RWPE2 (cell line): ENCODE results near the gene SWSAP1.

Experiments
- ATAC-seq: fragments of 200-7000 bp; cut with Tn5 transposase; 3 replicates; pipeline ENCODE4 v1.9.1; 2021; ENCODE audit warnings: low read depth
- DNase-seq: peaks from one replicate; pipeline ENCODE4 v3.0.0-alpha.2; 2020; ENCODE audit warnings: low spot score
- H3K27ac ChIP-seq: fragments of 450-650 bp; 2 replicates; pipeline ENCODE4 v1.5.1; 2017; ENCODE audit warnings: mild to moderate bottlenecking; ENCODE audit not compliant: poor library complexity, severe bottlenecking
- H3K27me3 ChIP-seq: fragments of 250-450 bp; sonication (Bioruptor Pico); 2 replicates; pipeline ENCODE4 v1.5.1; 2021; ENCODE audit warnings: mild to moderate bottlenecking, moderate library complexity; ENCODE audit not compliant: insufficient read depth, poor library complexity, severe bottlenecking
- H3K36me3 ChIP-seq: fragments of 250-450 bp; sonication (Bioruptor Pico); 2 replicates; pipeline ENCODE4 v1.5.1; 2020; ENCODE audit warnings: low read depth, mild to moderate bottlenecking, moderate library complexity
- H3K4me1 ChIP-seq: fragments of 250-450 bp; sonication (Bioruptor Pico); 2 replicates; pipeline ENCODE4 v1.5.1; 2021; ENCODE audit warnings: mild to moderate bottlenecking, moderate library complexity; ENCODE audit not compliant: insufficient read depth, poor library complexity, severe bottlenecking
- H3K4me3 ChIP-seq: fragments of 250-450 bp; sonication (Bioruptor Pico); 2 replicates; pipeline ENCODE4 v1.5.1; 2021; ENCODE audit warnings: mild to moderate bottlenecking, moderate library complexity; ENCODE audit not compliant: severe bottlenecking
- H3K9me3 ChIP-seq: fragments of 250-450 bp; sonication (Bioruptor Pico); 2 replicates; pipeline ENCODE4 v1.5.1; 2021; ENCODE audit warnings: mild to moderate bottlenecking, moderate library complexity; ENCODE audit not compliant: severe bottlenecking
- TF ChIP-seq, protein P1 (sequence below): fragments of 450-650 bp; IDR thresholded peaks from one replicate; pipeline ENCODE4 v1.5.1; 2017; ENCODE audit warnings: mild to moderate bottlenecking, moderate library complexity; ENCODE audit not compliant: poor library complexity, severe bottlenecking

Gene SWSAP1

DNA sequence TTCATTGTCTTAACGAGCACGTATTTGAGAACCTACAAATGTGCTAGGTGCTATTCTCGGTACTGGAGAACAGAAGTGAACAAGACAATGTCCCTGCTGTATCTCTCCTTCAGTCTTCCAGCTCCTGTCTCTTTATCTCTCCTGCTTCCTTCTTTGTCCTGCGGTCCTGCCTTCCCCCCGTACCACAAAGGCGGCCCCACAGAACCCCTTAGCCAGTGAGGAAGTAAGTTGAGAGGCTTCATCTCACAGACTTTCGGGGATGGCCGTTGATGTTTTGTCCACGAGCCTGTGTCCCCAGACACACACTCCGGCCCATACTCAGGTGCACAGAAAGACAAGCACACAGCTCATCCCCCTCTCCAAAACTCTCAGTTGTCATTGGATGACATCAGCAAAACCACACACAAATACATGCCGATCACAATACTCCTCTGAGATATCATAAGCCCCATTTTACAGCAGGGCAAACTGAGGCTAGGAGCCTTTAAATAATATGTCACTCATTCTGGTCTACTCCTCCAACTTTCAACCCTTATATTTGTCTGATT lies 507 bp upstream of the SWSAP1 start:
- no peak for DNase-seq
- Histone ChIP-seq H3K27ac (peak overlapping the region; percentile 73), H3K36me3 (peaks cover 12% of the 10 kb centered on the region), H3K4me3 (peak overlapping the region; percentile 64), H3K27me3 (no peaks in the 10 kb centered on the region), H3K4me1 (peaks cover 26% of the 10 kb centered on the region), H3K9me3 (no peaks in the 10 kb centered on the region)
- TF ChIP-seq, protein P1, sequence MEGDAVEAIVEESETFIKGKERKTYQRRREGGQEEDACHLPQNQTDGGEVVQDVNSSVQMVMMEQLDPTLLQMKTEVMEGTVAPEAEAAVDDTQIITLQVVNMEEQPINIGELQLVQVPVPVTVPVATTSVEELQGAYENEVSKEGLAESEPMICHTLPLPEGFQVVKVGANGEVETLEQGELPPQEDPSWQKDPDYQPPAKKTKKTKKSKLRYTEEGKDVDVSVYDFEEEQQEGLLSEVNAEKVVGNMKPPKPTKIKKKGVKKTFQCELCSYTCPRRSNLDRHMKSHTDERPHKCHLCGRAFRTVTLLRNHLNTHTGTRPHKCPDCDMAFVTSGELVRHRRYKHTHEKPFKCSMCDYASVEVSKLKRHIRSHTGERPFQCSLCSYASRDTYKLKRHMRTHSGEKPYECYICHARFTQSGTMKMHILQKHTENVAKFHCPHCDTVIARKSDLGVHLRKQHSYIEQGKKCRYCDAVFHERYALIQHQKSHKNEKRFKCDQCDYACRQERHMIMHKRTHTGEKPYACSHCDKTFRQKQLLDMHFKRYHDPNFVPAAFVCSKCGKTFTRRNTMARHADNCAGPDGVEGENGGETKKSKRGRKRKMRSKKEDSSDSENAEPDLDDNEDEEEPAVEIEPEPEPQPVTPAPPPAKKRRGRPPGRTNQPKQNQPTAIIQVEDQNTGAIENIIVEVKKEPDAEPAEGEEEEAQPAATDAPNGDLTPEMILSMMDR, result no peak
- ATAC-seq, result no peak

DNA sequence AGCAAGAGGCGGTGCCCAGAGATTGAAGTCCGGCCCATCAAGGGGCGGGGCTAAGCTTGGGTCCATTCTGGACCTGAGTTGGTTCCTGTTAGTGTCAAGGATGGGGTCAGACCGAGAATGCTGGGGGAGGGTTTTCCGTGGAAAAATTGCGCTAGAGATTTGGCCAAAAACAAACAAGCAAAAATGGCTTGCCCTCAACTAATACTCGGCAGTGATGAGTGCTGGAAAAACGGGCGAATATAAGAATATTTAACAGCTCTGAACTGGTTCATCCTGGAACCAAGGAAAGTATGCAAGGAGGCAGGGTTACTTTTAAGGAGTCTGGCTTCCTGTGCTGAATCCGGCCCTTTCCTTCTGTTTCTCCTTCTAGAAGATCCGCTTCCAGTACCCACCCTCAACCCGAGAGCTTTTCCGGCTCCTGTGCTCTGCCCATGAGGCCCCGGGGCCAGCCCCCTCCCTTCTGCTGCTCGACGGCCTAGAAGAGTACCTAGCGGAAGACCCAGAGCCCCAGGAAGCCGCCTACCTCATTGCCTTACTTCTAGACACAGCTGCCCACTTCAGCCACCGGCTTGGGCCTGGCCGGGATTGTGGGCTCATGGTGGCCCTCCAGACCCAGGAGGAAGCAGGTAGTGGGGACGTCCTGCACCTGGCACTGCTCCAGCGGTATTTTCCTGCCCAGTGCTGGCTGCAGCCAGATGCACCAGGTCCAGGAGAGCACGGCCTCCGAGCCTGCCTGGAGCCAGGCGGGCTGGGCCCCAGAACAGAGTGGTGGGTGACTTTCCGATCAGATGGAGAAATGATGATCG lies 880 bp downstream of the SWSAP1 start:
- Histone ChIP-seq H3K27ac (peak overlapping the region; percentile 73), H3K27me3 (no peaks in the 10 kb centered on the region), H3K4me3 (peak overlapping the region; percentile 64), H3K4me1 (peaks cover 29% of the 10 kb centered on the region), H3K36me3 (peaks cover 12% of the 10 kb centered on the region), H3K9me3 (no peaks in the 10 kb centered on the region)
- no peak for DNase-seq
- TF ChIP-seq, protein P1, result no peak
- ATAC-seq, result 0 out of 3 replicates have a peak, but pooled peaks have one; percentile 2

DNA sequence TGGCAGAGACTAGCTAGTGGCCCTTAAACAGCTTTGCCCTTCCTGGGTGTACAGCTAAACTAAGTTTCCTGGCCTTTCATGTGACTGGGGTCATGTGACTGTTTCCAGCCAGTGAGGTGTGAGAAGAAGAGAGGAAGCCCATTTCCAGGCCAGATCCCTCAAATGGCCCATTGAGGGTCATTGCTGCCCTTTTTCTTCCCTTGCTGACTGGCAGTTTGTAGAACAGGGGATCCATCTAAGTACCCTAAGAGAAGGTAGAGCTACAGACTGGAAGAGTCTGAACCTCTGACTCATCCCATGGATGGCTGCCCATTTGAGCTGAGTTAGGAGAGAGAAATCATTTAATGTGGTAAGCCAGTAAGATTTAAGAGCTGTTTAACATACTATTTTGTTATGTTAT lies 2.8 kb downstream of the SWSAP1 start:
- peak overlapping the region; percentile 73 for H3K27ac ChIP-seq
- H3K27me3 ChIP-seq, result no peaks in the 10 kb centered on the region
- TF ChIP-seq, protein P1, result no peak
- H3K4me1 ChIP-seq, result peaks cover 30% of the 10 kb centered on the region
- ATAC-seq (no peak), DNase-seq (no peak)
- H3K4me3 ChIP-seq, result no peak overlapping the region
- H3K9me3 ChIP-seq, result no peaks in the 10 kb centered on the region
- H3K36me3 ChIP-seq, result peaks cover 12% of the 10 kb centered on the region

DNA sequence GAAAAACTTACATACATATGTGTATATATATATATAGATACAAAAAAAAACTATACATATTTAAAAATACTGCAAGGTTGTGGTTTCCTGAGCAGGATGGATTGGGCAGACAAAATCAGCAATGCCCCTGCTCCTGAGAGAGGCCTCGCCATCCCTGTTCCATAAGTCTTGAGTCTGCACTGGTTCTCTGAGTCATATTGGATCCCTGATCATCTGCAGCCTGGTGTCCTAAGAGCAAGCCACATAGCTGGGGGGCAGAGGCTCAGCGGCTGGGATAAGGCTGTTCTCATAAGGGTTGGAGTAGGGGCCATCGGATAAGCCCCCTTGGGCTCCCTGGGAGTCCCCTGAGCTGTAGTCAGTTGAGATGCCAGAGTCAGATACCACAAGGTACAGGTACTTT lies 3.3 kb downstream of the SWSAP1 start:
- ATAC-seq (no peak), DNase-seq (no peak)
- Histone ChIP-seq H3K9me3 (no peaks in the 10 kb centered on the region), H3K4me1 (peaks cover 30% of the 10 kb centered on the region), H3K36me3 (peaks cover 12% of the 10 kb centered on the region), H3K4me3 (no peak overlapping the region), H3K27ac (peak overlapping the region; percentile 73), H3K27me3 (no peaks in the 10 kb centered on the region)
- TF ChIP-seq, protein P1, result no peak
